ENCODE data around the gene CIZ1. TPM values are rescaled to one million over a fixed set of nuclear protein-coding genes. Genes with fewer than 3 reads are reported as not detected.
A peak's percentile ranks its signal among the peaks of the same experiment; 100 is the strongest.

Gene CIZ1
- total and polyA plus RNA-seq, 9 of the 15 experiments (the other 6 are each of a cell fraction or from before 2014, with no cell fraction given) = 6.6 to 329 (median 87.8) TPM

DNA sequence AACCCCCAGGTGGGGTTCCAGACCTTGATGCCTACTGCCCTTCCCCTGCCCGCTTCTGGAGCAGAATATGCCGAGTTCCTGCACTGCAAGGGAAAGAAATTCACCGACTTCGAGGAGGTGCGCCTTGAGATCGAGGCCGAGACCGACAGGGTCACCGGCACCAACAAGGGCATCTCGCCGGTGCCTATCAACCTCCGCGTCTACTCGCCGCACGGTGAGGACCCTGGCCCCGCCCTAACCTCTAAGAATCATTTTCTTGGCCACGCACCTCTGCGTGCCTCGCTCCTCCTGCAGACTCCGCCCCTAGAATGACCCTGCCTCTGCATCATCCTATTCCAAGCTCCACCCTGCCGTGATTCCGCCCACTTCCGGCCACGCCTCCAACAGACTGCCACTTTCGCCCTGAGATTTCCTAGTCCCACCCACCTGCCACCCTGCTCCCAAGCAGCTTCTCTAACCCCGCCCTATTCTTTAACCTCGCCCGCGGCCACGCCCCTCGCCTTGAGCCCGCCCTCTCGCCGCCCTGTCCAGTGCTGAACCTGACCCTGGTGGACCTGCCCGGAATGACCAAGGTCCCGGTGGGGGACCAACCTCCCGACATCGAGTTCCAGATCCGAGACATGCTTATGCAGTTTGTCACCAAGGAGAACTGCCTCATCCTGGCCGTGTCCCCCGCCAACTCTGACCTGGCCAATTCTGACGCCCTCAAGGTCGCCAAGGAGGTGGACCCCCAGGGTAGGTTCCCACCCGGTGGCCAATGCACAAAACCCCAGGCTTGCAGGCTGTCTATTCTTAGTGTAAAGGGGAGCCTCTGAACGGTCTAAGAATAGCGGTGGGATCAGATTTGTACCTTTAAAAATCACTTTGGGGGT, 27.4 kb upstream of the CIZ1 start (continued):
- TF ChIP-seq, protein P1, sequence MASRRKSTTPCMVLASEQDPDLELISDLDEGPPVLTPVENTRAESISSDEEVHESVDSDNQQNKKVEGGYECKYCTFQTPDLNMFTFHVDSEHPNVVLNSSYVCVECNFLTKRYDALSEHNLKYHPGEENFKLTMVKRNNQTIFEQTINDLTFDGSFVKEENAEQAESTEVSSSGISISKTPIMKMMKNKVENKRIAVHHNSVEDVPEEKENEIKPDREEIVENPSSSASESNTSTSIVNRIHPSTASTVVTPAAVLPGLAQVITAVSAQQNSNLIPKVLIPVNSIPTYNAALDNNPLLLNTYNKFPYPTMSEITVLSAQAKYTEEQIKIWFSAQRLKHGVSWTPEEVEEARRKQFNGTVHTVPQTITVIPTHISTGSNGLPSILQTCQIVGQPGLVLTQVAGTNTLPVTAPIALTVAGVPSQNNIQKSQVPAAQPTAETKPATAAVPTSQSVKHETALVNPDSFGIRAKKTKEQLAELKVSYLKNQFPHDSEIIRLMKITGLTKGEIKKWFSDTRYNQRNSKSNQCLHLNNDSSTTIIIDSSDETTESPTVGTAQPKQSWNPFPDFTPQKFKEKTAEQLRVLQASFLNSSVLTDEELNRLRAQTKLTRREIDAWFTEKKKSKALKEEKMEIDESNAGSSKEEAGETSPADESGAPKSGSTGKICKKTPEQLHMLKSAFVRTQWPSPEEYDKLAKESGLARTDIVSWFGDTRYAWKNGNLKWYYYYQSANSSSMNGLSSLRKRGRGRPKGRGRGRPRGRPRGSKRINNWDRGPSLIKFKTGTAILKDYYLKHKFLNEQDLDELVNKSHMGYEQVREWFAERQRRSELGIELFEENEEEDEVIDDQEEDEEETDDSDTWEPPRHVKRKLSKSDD (conservative IDR thresholded peaks at IDR 0.05; ENCODE audit: low read length) = no peak
- TF ChIP-seq, protein P2, sequence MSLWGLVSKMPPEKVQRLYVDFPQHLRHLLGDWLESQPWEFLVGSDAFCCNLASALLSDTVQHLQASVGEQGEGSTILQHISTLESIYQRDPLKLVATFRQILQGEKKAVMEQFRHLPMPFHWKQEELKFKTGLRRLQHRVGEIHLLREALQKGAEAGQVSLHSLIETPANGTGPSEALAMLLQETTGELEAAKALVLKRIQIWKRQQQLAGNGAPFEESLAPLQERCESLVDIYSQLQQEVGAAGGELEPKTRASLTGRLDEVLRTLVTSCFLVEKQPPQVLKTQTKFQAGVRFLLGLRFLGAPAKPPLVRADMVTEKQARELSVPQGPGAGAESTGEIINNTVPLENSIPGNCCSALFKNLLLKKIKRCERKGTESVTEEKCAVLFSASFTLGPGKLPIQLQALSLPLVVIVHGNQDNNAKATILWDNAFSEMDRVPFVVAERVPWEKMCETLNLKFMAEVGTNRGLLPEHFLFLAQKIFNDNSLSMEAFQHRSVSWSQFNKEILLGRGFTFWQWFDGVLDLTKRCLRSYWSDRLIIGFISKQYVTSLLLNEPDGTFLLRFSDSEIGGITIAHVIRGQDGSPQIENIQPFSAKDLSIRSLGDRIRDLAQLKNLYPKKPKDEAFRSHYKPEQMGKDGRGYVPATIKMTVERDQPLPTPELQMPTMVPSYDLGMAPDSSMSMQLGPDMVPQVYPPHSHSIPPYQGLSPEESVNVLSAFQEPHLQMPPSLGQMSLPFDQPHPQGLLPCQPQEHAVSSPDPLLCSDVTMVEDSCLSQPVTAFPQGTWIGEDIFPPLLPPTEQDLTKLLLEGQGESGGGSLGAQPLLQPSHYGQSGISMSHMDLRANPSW (CRISPR knock-in tag; IDR thresholded peaks at IDR 0.05) = peak; percentile 86
- peak; percentile 69; the same call in 1 of the 2 replicates for TF ChIP-seq JUN (IDR thresholded peaks at IDR 0.05; ENCODE audit: borderline replicate concordance, low read depth, low read length)
- no peak for TF ChIP-seq JUN (CRISPR knock-in tag; IDR thresholded peaks at IDR 0.05; ENCODE audit: borderline replicate concordance)
- no peak for TF ChIP-seq HMG20A (CRISPR knock-in tag; conservative IDR thresholded peaks at IDR 0.05)
- TF ChIP-seq, protein P3, sequence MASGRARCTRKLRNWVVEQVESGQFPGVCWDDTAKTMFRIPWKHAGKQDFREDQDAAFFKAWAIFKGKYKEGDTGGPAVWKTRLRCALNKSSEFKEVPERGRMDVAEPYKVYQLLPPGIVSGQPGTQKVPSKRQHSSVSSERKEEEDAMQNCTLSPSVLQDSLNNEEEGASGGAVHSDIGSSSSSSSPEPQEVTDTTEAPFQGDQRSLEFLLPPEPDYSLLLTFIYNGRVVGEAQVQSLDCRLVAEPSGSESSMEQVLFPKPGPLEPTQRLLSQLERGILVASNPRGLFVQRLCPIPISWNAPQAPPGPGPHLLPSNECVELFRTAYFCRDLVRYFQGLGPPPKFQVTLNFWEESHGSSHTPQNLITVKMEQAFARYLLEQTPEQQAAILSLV (tag; IDR thresholded peaks at IDR 0.05) = no peak
- TF ChIP-seq ZNF583 (CRISPR knock-in tag; IDR thresholded peaks at IDR 0.05) = peak; percentile 73; the same call in 1 of the 2 replicates
- no peak for TF ChIP-seq SREBF2 (CRISPR knock-in tag; IDR thresholded peaks at IDR 0.05)
- no peak for TF ChIP-seq RB1 (IDR thresholded peaks at IDR 0.05; ENCODE audit: low read depth)
- no peak for TF ChIP-seq ZSCAN32 (CRISPR knock-in tag; IDR thresholded peaks at IDR 0.05)
- TF ChIP-seq, protein P4, sequence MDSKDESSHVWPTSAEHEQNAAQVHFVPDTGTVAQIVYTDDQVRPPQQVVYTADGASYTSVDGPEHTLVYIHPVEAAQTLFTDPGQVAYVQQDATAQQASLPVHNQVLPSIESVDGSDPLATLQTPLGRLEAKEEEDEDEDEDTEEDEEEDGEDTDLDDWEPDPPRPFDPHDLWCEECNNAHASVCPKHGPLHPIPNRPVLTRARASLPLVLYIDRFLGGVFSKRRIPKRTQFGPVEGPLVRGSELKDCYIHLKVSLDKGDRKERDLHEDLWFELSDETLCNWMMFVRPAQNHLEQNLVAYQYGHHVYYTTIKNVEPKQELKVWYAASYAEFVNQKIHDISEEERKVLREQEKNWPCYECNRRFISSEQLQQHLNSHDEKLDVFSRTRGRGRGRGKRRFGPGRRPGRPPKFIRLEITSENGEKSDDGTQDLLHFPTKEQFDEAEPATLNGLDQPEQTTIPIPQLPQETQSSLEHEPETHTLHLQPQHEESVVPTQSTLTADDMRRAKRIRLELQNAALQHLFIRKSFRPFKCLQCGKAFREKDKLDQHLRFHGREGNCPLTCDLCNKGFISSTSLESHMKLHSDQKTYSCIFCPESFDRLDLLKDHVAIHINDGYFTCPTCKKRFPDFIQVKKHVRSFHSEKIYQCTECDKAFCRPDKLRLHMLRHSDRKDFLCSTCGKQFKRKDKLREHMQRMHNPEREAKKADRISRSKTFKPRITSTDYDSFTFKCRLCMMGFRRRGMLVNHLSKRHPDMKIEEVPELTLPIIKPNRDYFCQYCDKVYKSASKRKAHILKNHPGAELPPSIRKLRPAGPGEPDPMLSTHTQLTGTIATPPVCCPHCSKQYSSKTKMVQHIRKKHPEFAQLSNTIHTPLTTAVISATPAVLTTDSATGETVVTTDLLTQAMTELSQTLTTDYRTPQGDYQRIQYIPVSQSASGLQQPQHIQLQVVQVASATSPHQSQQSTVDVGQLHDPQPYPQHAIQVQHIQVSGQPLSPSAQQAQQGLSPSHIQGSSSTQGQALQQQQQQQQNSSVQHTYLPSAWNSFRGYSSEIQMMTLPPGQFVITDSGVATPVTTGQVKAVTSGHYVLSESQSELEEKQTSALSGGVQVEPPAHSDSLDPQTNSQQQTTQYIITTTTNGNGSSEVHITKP (IDR thresholded peaks at IDR 0.05; ENCODE audit: partially characterized antibody) = no peak
- TF ChIP-seq CBX3 (IDR thresholded peaks at IDR 0.05; ENCODE audit: borderline replicate concordance in 1 of 2, low read length in 2 of 2) = peak in 1 of 2 experiments; percentile 44; a peak in 1 of 3 replicates
- 0 out of 2 replicates have a peak, but pooled peaks have one; percentile 27 for TF ChIP-seq ZNF76 (CRISPR knock-in tag; IDR thresholded peaks at IDR 0.05; ENCODE audit: borderline replicate concordance)
- peak; percentile 92 for TF ChIP-seq KLF1 (tag; IDR thresholded peaks at IDR 0.05)

Measured in K562 (cell line).